A549 (cell line): ENCODE measurements around the gene LIPN. TPM values are rescaled to one million over a fixed set of nuclear protein-coding genes. Genes with fewer than 3 reads are reported as not detected.

Source experiments
- ATAC-seq, 2 experiments: fragments of 200-7000 bp in 1 of 2; fragments of >200 bp in 1 of 2; cut with Nextera tagmentation in 1 of 2; cut with Tn5 transposase in 1 of 2; 3 replicates each; pipeline versions ENCODE4 v1.8.0 to v1.9.1; 2018 to 2020; ENCODE audit warnings: mild to moderate bottlenecking in 1 of 2, moderate library complexity in 1 of 2
- CTCF ChIA-PET: fragments of 300-600 bp; sonication (Branson Sonifier 250); formaldehyde crosslinking; extraction: SDS; loops from one replicate; lab custom pipeline; 2021; ENCODE audit warnings: antibody characterized with exemption, inconsistent platforms; lab: Yijun Ruan, JAX
- POLR2A ChIA-PET: fragments of 350-600 bp; formaldehyde crosslinking; extraction: SDS; loops from one replicate; lab custom pipeline; 2021; ENCODE audit warnings: antibody characterized with exemption, inconsistent platforms; lab: Yijun Ruan, JAX
- DNase-seq, 2 experiments: peaks; one replicate each; pipeline versions ENCODE4 v3.0.0 to v3.0.0-alpha.2; 2011 to 2016; ENCODE audit warnings: low read depth in 1 of 2, low spot score in 1 of 2
- FAIRE-seq: peaks from 2 replicates; lab custom pipeline; 2011; peaks lifted over from hg19 to GRCh38; lab: Jason Lieb, UNC
- H3K27ac ChIP-seq, 2 experiments: fragments of >200 bp; sonication (Bioruptor Twin); formaldehyde crosslinking; 3 replicates each; pipeline ENCODE4 v1.5.1; 2016 to 2017
- H3K4me1 ChIP-seq: fragments of >200 bp; sonication (Bioruptor Twin); formaldehyde crosslinking; 3 replicates; pipeline ENCODE4 v1.6.1; 2016
- H3K4me2 ChIP-seq: fragments of >200 bp; sonication (Bioruptor Twin); formaldehyde crosslinking; 3 replicates; pipeline ENCODE4 v1.6.1; 2016
- H3K4me3 ChIP-seq: fragments of >200 bp; sonication (Bioruptor Twin); formaldehyde crosslinking; 3 replicates; pipeline ENCODE4 v1.5.1; 2016
- H3K9me3 ChIP-seq: fragments of >200 bp; sonication (Bioruptor Twin); formaldehyde crosslinking; 3 replicates; pipeline ENCODE4 v1.6.1; 2016
- CBX8 ChIP-seq: fragments of 200-600 bp; sonication (generic); IDR thresholded peaks from 2 replicates; pipeline ENCODE4 v1.6.1; 2016
- CTCF ChIP-seq: fragments of >200 bp; sonication (Bioruptor Twin); formaldehyde crosslinking; IDR thresholded peaks from 3 replicates; pipeline ENCODE4 v1.5.1; 2016
- EHF ChIP-seq: fragments of 250-450 bp; sonication (Bioruptor Pico); IDR thresholded peaks from 2 replicates; pipeline ENCODE4 v1.5.0; 2020; ENCODE audit warnings: mild to moderate bottlenecking
- ELK1 ChIP-seq: fragments of 150-350 bp; IDR thresholded peaks from 2 replicates; pipeline ENCODE4 v1.6.1; 2014; ENCODE audit warnings: low read depth, mild to moderate bottlenecking, low read length
- FOSB ChIP-seq: fragments of 250-450 bp; sonication (Bioruptor Pico); IDR thresholded peaks from 2 replicates; pipeline ENCODE4 v1.5.0; 2020; ENCODE audit warnings: mild to moderate bottlenecking, moderate library complexity
- FOSL2 ChIP-seq, 2 experiments: fragments of 450-650 bp in 1 of 2; fragments of >200 bp in 1 of 2; sonication (Bioruptor Twin) in 1 of 2; formaldehyde crosslinking; IDR thresholded peaks; 2 replicates each; pipeline versions ENCODE4 v1.5.0 to v1.6.1; 2016 to 2020; ENCODE audit warnings: mild to moderate bottlenecking in 1 of 2, moderate library complexity in 1 of 2
- FOXS1 ChIP-seq: fragments of 250-450 bp; sonication (Bioruptor Pico); IDR thresholded peaks from 2 replicates; pipeline ENCODE4 v1.5.0; 2020; ENCODE audit warnings: mild to moderate bottlenecking, moderate library complexity
- HDAC2 ChIP-seq: fragments of 200-600 bp; sonication (generic); IDR thresholded peaks from 2 replicates; pipeline ENCODE4 v1.6.1; 2016
- HEYL ChIP-seq: fragments of 250-450 bp; sonication (Bioruptor Pico); IDR thresholded peaks from 2 replicates; pipeline ENCODE4 v1.8.0; 2021; ENCODE audit warnings: mild to moderate bottlenecking, moderate library complexity
- HOXB13 ChIP-seq: fragments of 250-450 bp; sonication (Bioruptor Pico); IDR thresholded peaks from 2 replicates; pipeline ENCODE4 v1.5.0; 2020; ENCODE audit warnings: low read depth, mild to moderate bottlenecking, moderate library complexity
- HOXB5 ChIP-seq: fragments of 250-450 bp; sonication (Bioruptor Pico); IDR thresholded peaks from 2 replicates; pipeline ENCODE4 v1.5.0; 2020; ENCODE audit warnings: mild to moderate bottlenecking, moderate library complexity
- JUNB ChIP-seq: fragments of >200 bp; sonication (Bioruptor Twin); formaldehyde crosslinking; IDR thresholded peaks from 2 replicates; pipeline ENCODE4 v1.6.1; 2016
- MAZ ChIP-seq: fragments of 150-350 bp; IDR thresholded peaks from 2 replicates; pipeline ENCODE4 v1.6.1; 2014; ENCODE audit warnings: antibody characterized with exemption, low read depth, low read length, borderline replicate concordance
- MYC ChIP-seq: IDR thresholded peaks from 2 replicates; pipeline ENCODE4 v1.6.1; 2012; ENCODE audit warnings: mild to moderate bottlenecking, inconsistent platforms, low read length, improper control_type of control experiment, borderline replicate concordance
- RAD21 ChIP-seq, 2 experiments: fragments of >200 bp in 1 of 2; sonication (Bioruptor Twin) in 1 of 2; formaldehyde crosslinking in 1 of 2; IDR thresholded peaks in 1 of 2; conservative IDR thresholded peaks in 1 of 2; 2 replicates in 1 of 2; 3 replicates in 1 of 2; pipeline ENCODE4 v1.6.1; 2012 to 2018; ENCODE audit warnings: inconsistent platforms in 1 of 2
- RCOR1 ChIP-seq: fragments of 150-350 bp; IDR thresholded peaks from 2 replicates; pipeline ENCODE4 v1.6.1; 2014; ENCODE audit warnings: antibody characterized with exemption, low read length, low read depth
- RNF2 ChIP-seq: fragments of 200-600 bp; sonication (generic); IDR thresholded peaks from 2 replicates; pipeline ENCODE4 v1.6.1; 2016; ENCODE audit warnings: low read depth, mild to moderate bottlenecking, antibody characterized with exemption, moderate library complexity, borderline replicate concordance
- ZC3H11A ChIP-seq: fragments of 450-650 bp; IDR thresholded peaks from 2 replicates; pipeline ENCODE4 v1.6.1; 2014; ENCODE audit warnings: antibody characterized with exemption, mild to moderate bottlenecking
- ZSCAN20 ChIP-seq: fragments of 250-450 bp; sonication (Bioruptor Pico); IDR thresholded peaks from 2 replicates; pipeline ENCODE4 v1.8.0; 2022; ENCODE audit warnings: mild to moderate bottlenecking, moderate library complexity
- WGBS: methylation state at CpG from one replicate; pipeline ENCODE4 v1.1.6; 2017; ENCODE audit errors: missing lambda C conversion rate; 5-methylcytosine and 5-hydroxymethylcytosine counted together
- polyA plus RNA-seq, 4 experiments: library from polyadenylated mRNA; depleted of rRNA in 3 of 4; stranded (reverse); fragments of >200 nt; fragmentation: RNase III in 1 of 4; extraction: RNeasy Plus Mini Kit Qiagen cat#74134 plus additional on column Dnase treatment in 1 of 4; gene quantifications; 2 replicates in 3 of 4; 3 replicates in 1 of 4; pipeline ENCODE4 v1.2.3, GENCODE V29; 2011 to 2017

The LIPN gene
- polyA plus RNA-seq, 2 of the 4 experiments (the other 2 are of a cell fraction) = not detected

- no peak for TF ChIP-seq HOXB5 (CRISPR knock-in tag)
- no peak for TF ChIP-seq EHF
- no peak for TF ChIP-seq RCOR1
- no peak for TF ChIP-seq RAD21 (conservative IDR thresholded peaks at IDR 0.05 in 1 of 2, IDR thresholded peaks at IDR 0.05 in 1 of 2)
- TF ChIP-seq FOSL2 (IDR thresholded peaks at IDR 0.05) = no peak
- TF ChIP-seq FOSL2 (CRISPR knock-in tag; IDR thresholded peaks at IDR 0.05) = no peak
- TF ChIP-seq HOXB13 (CRISPR knock-in tag) = no peak
- no peak for TF ChIP-seq CBX8
- no peak for TF ChIP-seq MAZ
- TF ChIP-seq RNF2 = no peak
- no peak for TF ChIP-seq JUNB
- TF ChIP-seq HEYL (CRISPR knock-in tag) = no peak
- no peak for TF ChIP-seq ZC3H11A
- TF ChIP-seq CTCF = no peak
- FAIRE-seq = no peak
- CTCF ChIA-PET = interaction anchor here (1.0 to 2.1 kb wide), 6 partner anchors 10 to 239 kb away, joined by 3 to 5 read pairs (median 4); partner anchors contain the start of gene RNLS
- peaks cover 5% of the 10 kb centered on the region; the same call in 1 of the 3 replicates for H3K4me1 ChIP-seq
- ATAC-seq = no peak
- H3K27ac ChIP-seq = no peak overlapping the region
- H3K4me2 ChIP-seq = no peak overlapping the region
- H3K4me3 ChIP-seq = no peak overlapping the region
- POLR2A ChIA-PET = no interaction called here
- no peaks in the 10 kb centered on the region for H3K9me3 ChIP-seq
- WGBS = 52% methylated on average over 6 of the region's 6 CpGs
- DNase-seq = no peak
Observed at GRCh38 chr10:88804083-88804812, 44.4 kb downstream of the LIPN start.

- WGBS = 4% methylated on average over 2 of the region's 2 CpGs
- DNase-seq (no peak), FAIRE-seq (no peak), ATAC-seq (no peak)
- no peak for TF ChIP-seq RNF2
- Histone ChIP-seq H3K9me3 (no peaks in the 10 kb centered on the region), H3K4me1 (peaks cover 8% of the 10 kb centered on the region; the same call in 2 of the 3 replicates), H3K4me2 (no peak overlapping the region), H3K4me3 (no peak overlapping the region), H3K27ac (no peak overlapping the region)
- ChIA-PET POLR2A (no interaction called here), CTCF (interaction anchor here (0.9 to 2.1 kb wide), 6 partner anchors 11 to 240 kb away, joined by 3 to 5 read pairs (median 4); no protein-coding TSS in a partner anchor)
Observed at GRCh38 chr10:88805361-88805760, 45.5 kb downstream of the LIPN start.

- H3K27ac ChIP-seq = no peak overlapping the region
- TF ChIP-seq ELK1 (no peak), ZSCAN20 (CRISPR knock-in tag) (no peak), MYC (no peak), FOSB (no peak), HDAC2 (no peak), RAD21 (conservative IDR thresholded peaks at IDR 0.05 in 1 of 2, IDR thresholded peaks at IDR 0.05 in 1 of 2) (no peak), FOXS1 (CRISPR knock-in tag) (no peak)
- TF ChIP-seq, all 56 proteins: peak for 0
- ChIA-PET POLR2A (no interaction called here), CTCF (interaction anchor here (0.9 to 2.1 kb wide), 4 partner anchors 12 to 241 kb away, joined by 3 to 5 read pairs (median 4); no protein-coding TSS in a partner anchor)
- H3K9me3 ChIP-seq = no peaks in the 10 kb centered on the region
- ATAC-seq = no peak
- no peak for DNase-seq
- no peak overlapping the region for H3K4me2 ChIP-seq
- H3K4me3 ChIP-seq = no peak overlapping the region
- H3K4me1 ChIP-seq = peaks cover 11% of the 10 kb centered on the region; the same call in 2 of the 3 replicates
- FAIRE-seq = no peak
- WGBS = 81% methylated on average over 3 of the region's 3 CpGs
Observed at GRCh38 chr10:88805924-88806323, 46.1 kb downstream of the LIPN start.
